ENCODE measurements around the gene PTGER1.
A peak's percentile ranks its signal among the peaks of the same experiment; 100 is the strongest.

Gene PTGER1

GRCh38 chr19:14450168-14450874 lies 24.8 kb downstream of the PTGER1 start:
- Histone ChIP-seq H2BK12ac (ENCODE audit: low read length in 2 of 2) (no peak overlapping the region), H3K14ac (ENCODE audit: low read length in 2 of 2) (no peak overlapping the region), H3K4me2 (ENCODE audit: low read length, poor library complexity, severe bottlenecking) (no peak overlapping the region), H3K79me1 (replicated peaks; ENCODE audit: low read length, poor library complexity, severe bottlenecking) (peaks cover 8% of the 10 kb centered on the region), H3K4me3 (ENCODE audit: insufficient read depth in 1 of 2, low read depth in 1 of 2, low read length in 2 of 2) (no peak overlapping the region), H2BK5ac (ENCODE audit: low read depth, low read length, poor library complexity, severe bottlenecking) (no peak overlapping the region), H4K91ac (ENCODE audit: low read length) (no peak overlapping the region), H2BK120ac (ENCODE audit: low read depth, low read length) (no peak overlapping the region), H3K27me3 (ENCODE audit: control insufficient read depth in 1 of 2, insufficient read depth in 1 of 2, low read length in 2 of 2) (no peaks in the 10 kb centered on the region), H2AK5ac (ENCODE audit: low read length, severe bottlenecking) (no peak overlapping the region), H3K36me3 (ENCODE audit: control insufficient read depth in 1 of 2, insufficient read depth in 2 of 2, low read depth in 1 of 2, low read length in 2 of 2) (peaks cover 66 to 73% of the 10 kb centered on the region in 2 experiments), H3K23ac (ENCODE audit: low read length in 2 of 2) (no peak overlapping the region), H2AFZ (ENCODE audit: low read depth, low read length) (no peak overlapping the region), H3K4ac (ENCODE audit: low read depth in 1 of 2, low read length in 2 of 2) (no peak overlapping the region), H3K9me3 (ENCODE audit: control insufficient read depth, low read length) (no peaks in the 10 kb centered on the region), H3K9ac (ENCODE audit: low read length) (no peak overlapping the region), H2BK15ac (ENCODE audit: low read depth, poor library complexity, severe bottlenecking) (no peak overlapping the region), H3K27ac (ENCODE audit: low read length, poor library complexity, severe bottlenecking) (no peak overlapping the region), H4K8ac (ENCODE audit: low read length) (no peak overlapping the region), H3K18ac (ENCODE audit: low read depth in 1 of 2, low read length in 2 of 2) (no peak overlapping the region), H3K4me1 (ENCODE audit: control insufficient read depth, insufficient read depth, low read depth, low read length) (peaks cover 3% of the 10 kb centered on the region)
- WGBS = 77% methylated on average over 29 of the region's 30 CpGs
- peak; percentile 55 for DNase-seq

DNA sequence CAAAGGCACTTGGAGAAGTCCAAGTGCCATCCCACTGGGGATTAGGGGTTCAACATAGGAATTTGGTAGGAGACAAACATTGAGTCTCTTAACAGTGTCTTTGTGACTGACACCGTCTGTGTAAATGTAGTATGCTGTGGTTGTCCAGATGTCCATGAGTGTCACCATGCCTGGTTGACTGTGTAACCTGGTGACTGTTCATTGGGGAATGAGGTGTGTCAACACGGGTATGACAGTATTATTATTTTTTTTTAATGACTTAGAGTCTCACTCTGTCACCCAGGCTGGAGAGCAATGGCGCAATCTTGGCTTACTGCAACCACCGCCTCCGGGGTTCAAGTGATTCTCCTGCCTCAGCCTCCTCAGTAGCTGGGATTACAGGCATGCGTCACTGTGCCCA lies 25.8 kb downstream of the PTGER1 start:
- Histone ChIP-seq H2BK5ac (ENCODE audit: low read depth, low read length, poor library complexity, severe bottlenecking) (no peak overlapping the region), H3K27me3 (ENCODE audit: control insufficient read depth in 1 of 2, insufficient read depth in 1 of 2, low read length in 2 of 2) (no peaks in the 10 kb centered on the region), H3K4me1 (ENCODE audit: control insufficient read depth, insufficient read depth, low read depth, low read length) (peaks cover 3% of the 10 kb centered on the region), H3K14ac (ENCODE audit: low read length in 2 of 2) (no peak overlapping the region), H3K9me3 (ENCODE audit: control insufficient read depth, low read length) (no peaks in the 10 kb centered on the region), H3K23ac (ENCODE audit: low read length in 2 of 2) (no peak overlapping the region), H4K91ac (ENCODE audit: low read length) (no peak overlapping the region), H2AK5ac (ENCODE audit: low read length, severe bottlenecking) (no peak overlapping the region), H2BK120ac (ENCODE audit: low read depth, low read length) (no peak overlapping the region), H2AFZ (ENCODE audit: low read depth, low read length) (no peak overlapping the region), H3K9ac (ENCODE audit: low read length) (no peak overlapping the region), H2BK12ac (ENCODE audit: low read length in 2 of 2) (no peak overlapping the region), H3K4ac (ENCODE audit: low read depth in 1 of 2, low read length in 2 of 2) (no peak overlapping the region), H3K36me3 (ENCODE audit: control insufficient read depth in 1 of 2, insufficient read depth in 2 of 2, low read depth in 1 of 2, low read length in 2 of 2) (peaks cover 72 to 74% of the 10 kb centered on the region in 2 experiments), H3K18ac (ENCODE audit: low read depth in 1 of 2, low read length in 2 of 2) (no peak overlapping the region), H2BK15ac (ENCODE audit: low read depth, poor library complexity, severe bottlenecking) (no peak overlapping the region), H4K8ac (ENCODE audit: low read length) (no peak overlapping the region), H3K4me2 (ENCODE audit: low read length, poor library complexity, severe bottlenecking) (no peak overlapping the region), H3K27ac (ENCODE audit: low read length, poor library complexity, severe bottlenecking) (no peak overlapping the region), H3K4me3 (ENCODE audit: insufficient read depth in 1 of 2, low read depth in 1 of 2, low read length in 2 of 2) (no peak overlapping the region), H3K79me1 (replicated peaks; ENCODE audit: low read length, poor library complexity, severe bottlenecking) (peaks cover 8% of the 10 kb centered on the region)
- no peak for DNase-seq
- 97% methylated on average over 5 of the region's 6 CpGs for WGBS

DNA sequence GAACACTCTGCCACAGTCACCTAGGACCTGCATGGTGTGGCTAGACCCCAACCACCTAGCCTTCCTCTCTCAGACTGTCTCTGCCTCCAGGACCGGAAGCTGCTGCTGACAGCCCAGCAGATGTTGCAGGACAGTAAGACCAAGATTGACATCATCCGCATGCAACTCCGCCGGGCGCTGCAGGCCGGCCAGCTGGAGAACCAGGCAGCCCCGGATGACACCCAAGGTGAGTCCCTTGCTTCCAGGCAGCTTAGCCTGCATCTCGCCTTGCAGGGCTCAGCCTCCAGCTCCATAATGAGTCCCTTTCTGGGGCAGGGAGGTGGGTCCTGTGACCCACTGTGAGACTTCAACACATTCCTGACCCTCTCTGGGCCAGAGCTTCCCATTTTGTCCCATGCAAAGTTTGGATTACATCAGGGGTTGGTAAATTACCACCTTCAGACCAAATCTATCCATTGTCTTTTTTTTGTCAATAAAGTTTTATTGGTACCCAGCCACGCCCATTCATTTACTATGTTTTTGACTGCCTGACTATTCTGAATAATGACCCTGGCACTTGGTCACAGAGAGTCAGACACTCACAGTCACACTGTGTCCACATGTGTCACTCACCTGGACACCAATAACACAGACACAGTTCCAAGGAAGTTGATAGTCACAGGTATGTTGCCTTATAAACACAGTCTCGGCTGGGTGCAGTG lies 28.7 kb downstream of the PTGER1 start:
- Histone ChIP-seq H2AFZ (ENCODE audit: low read depth, low read length) (no peak overlapping the region), H3K23ac (ENCODE audit: low read length in 2 of 2) (no peak overlapping the region), H2BK12ac (ENCODE audit: low read length in 2 of 2) (no peak overlapping the region), H3K9ac (ENCODE audit: low read length) (no peak overlapping the region), H3K27ac (ENCODE audit: low read length, poor library complexity, severe bottlenecking) (no peak overlapping the region), H2BK5ac (ENCODE audit: low read depth, low read length, poor library complexity, severe bottlenecking) (no peak overlapping the region), H4K8ac (ENCODE audit: low read length) (no peak overlapping the region), H3K27me3 (ENCODE audit: control insufficient read depth in 1 of 2, insufficient read depth in 1 of 2, low read length in 2 of 2) (no peaks in the 10 kb centered on the region), H3K9me3 (ENCODE audit: control insufficient read depth, low read length) (no peaks in the 10 kb centered on the region), H3K79me1 (replicated peaks; ENCODE audit: low read length, poor library complexity, severe bottlenecking) (peaks cover 8% of the 10 kb centered on the region), H3K4me2 (ENCODE audit: low read length, poor library complexity, severe bottlenecking) (no peak overlapping the region), H3K4me1 (ENCODE audit: control insufficient read depth, insufficient read depth, low read depth, low read length) (peaks cover 3% of the 10 kb centered on the region), H3K36me3 (ENCODE audit: control insufficient read depth in 1 of 2, insufficient read depth in 2 of 2, low read depth in 1 of 2, low read length in 2 of 2) (peaks cover 82% of the 10 kb centered on the region in 2 experiments), H2BK120ac (ENCODE audit: low read depth, low read length) (no peak overlapping the region), H3K14ac (ENCODE audit: low read length in 2 of 2) (no peak overlapping the region), H2BK15ac (ENCODE audit: low read depth, poor library complexity, severe bottlenecking) (no peak overlapping the region), H2AK5ac (ENCODE audit: low read length, severe bottlenecking) (no peak overlapping the region), H3K4ac (ENCODE audit: low read depth in 1 of 2, low read length in 2 of 2) (no peak overlapping the region), H4K91ac (ENCODE audit: low read length) (no peak overlapping the region), H3K4me3 (ENCODE audit: insufficient read depth in 1 of 2, low read depth in 1 of 2, low read length in 2 of 2) (no peak overlapping the region), H3K18ac (ENCODE audit: low read depth in 1 of 2, low read length in 2 of 2) (no peak overlapping the region)
- WGBS = 97% methylated on average over 10 of the region's 10 CpGs
- DNase-seq = no peak

DNA sequence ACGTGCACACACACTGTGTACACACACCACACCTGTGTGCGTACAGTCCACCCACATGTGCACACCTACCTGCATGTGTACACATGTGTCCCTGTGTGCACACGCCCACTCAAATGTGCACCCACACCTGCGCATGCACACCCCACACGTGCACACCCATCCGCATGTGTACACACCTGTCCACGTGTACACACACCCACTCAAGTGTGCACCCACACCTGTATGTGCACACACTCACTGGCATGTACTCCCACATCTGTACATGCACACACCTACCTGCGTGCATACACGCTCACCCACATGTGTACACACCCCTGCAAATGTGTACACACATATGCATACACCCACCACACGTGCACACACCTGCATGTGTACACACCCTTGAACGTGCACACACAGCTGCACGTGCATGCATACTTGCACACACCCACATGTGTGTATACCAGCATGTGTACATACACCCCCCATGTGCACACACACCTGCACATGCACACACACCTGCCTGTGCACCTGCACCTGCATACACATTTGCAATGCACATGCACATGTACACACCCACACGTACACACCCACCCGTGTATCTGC lies 31.4 kb downstream of the PTGER1 start:
- H2BK15ac ChIP-seq (ENCODE audit: low read depth, poor library complexity, severe bottlenecking) = no peak overlapping the region
- peaks cover 7% of the 10 kb centered on the region for H3K4me1 ChIP-seq (ENCODE audit: control insufficient read depth, insufficient read depth, low read depth, low read length)
- no peak overlapping the region for H2AK5ac ChIP-seq (ENCODE audit: low read length, severe bottlenecking)
- no peak overlapping the region for H4K91ac ChIP-seq (ENCODE audit: low read length)
- H3K27me3 ChIP-seq (ENCODE audit: control insufficient read depth in 1 of 2, insufficient read depth in 1 of 2, low read length in 2 of 2) = no peaks in the 10 kb centered on the region
- no peak overlapping the region for H4K8ac ChIP-seq (ENCODE audit: low read length)
- H2BK12ac ChIP-seq (ENCODE audit: low read length in 2 of 2) = no peak overlapping the region
- peaks cover 20% of the 10 kb centered on the region for H3K79me1 ChIP-seq (replicated peaks; ENCODE audit: low read length, poor library complexity, severe bottlenecking)
- 97% methylated on average over 12 of the region's 14 CpGs for WGBS
- H3K4ac ChIP-seq (ENCODE audit: low read depth in 1 of 2, low read length in 2 of 2) = no peak overlapping the region
- H2BK5ac ChIP-seq (ENCODE audit: low read depth, low read length, poor library complexity, severe bottlenecking) = no peak overlapping the region
- H3K4me2 ChIP-seq (ENCODE audit: low read length, poor library complexity, severe bottlenecking) = no peak overlapping the region
- no peak overlapping the region for H3K9ac ChIP-seq (ENCODE audit: low read length)
- no peak overlapping the region for H3K18ac ChIP-seq (ENCODE audit: low read depth in 1 of 2, low read length in 2 of 2)
- H2BK120ac ChIP-seq (ENCODE audit: low read depth, low read length) = no peak overlapping the region
- no peaks in the 10 kb centered on the region for H3K9me3 ChIP-seq (ENCODE audit: control insufficient read depth, low read length)
- no peak overlapping the region for H3K23ac ChIP-seq (ENCODE audit: low read length in 2 of 2)
- H3K4me3 ChIP-seq (ENCODE audit: insufficient read depth in 1 of 2, low read depth in 1 of 2, low read length in 2 of 2) = no peak overlapping the region
- no peak overlapping the region for H3K27ac ChIP-seq (ENCODE audit: low read length, poor library complexity, severe bottlenecking)
- H3K14ac ChIP-seq (ENCODE audit: low read length in 2 of 2) = no peak overlapping the region
- peaks cover 64 to 68% of the 10 kb centered on the region in 2 experiments for H3K36me3 ChIP-seq (ENCODE audit: control insufficient read depth in 1 of 2, insufficient read depth in 2 of 2, low read depth in 1 of 2, low read length in 2 of 2)
- no peak for DNase-seq
- H2AFZ ChIP-seq (ENCODE audit: low read depth, low read length) = no peak overlapping the region

Measured in mesenchymal stem cell (in vitro differentiated cells and primary cell).